GM21717 (cell line): Measurements from ENCODE around the gene TUB.

Experiments used
- ATAC-seq: cut with Tn5 transposase; IDR thresholded peaks from one replicate; pipeline ENCODE4 v1.9.1; 2021; ENCODE audit warnings: mild to moderate bottlenecking, moderate library complexity; ENCODE audit not compliant: unreplicated experiment

Gene TUB

GRCh38 chr11:8105133-8105532, 24.1 kb downstream of the TUB start:
- no peak for ATAC-seq

- no peak for ATAC-seq
Measured at GRCh38 chr11:8105666-8106065, 24.7 kb downstream of the TUB start.

GRCh38 chr11:8106679-8107078, 25.7 kb downstream of the TUB start:
- no peak for ATAC-seq

GRCh38 chr11:8107642-8108041, 26.6 kb downstream of the TUB start:
- ATAC-seq, result no peak

- ATAC-seq, result no peak
Measured at GRCh38 chr11:8108421-8108820, 27.4 kb downstream of the TUB start.

- ATAC-seq, result no peak
Measured at GRCh38 chr11:8109675-8110074, 28.7 kb downstream of the TUB start.

- ATAC-seq, result no peak
Measured at GRCh38 chr11:8110396-8110795, 29.4 kb downstream of the TUB start.

- ATAC-seq, result no peak
Measured at GRCh38 chr11:8111636-8112035, 30.6 kb downstream of the TUB start.

- ATAC-seq, result no peak
Measured at GRCh38 chr11:8122173-8122764, 41.3 kb downstream of the TUB start.

GRCh38 chr11:8126649-8127289, 45.8 kb downstream of the TUB start:
- ATAC-seq, result no peak

- ATAC-seq, result no peak
Measured at GRCh38 chr11:8127447-8127846, 46.4 kb downstream of the TUB start.

GRCh38 chr11:8138526-8138925, 57.5 kb downstream of the TUB start:
- ATAC-seq, result no peak

- no peak for ATAC-seq
Measured at GRCh38 chr11:8149726-8150125, 68.7 kb downstream of the TUB start.
